Hippocampal formation (tissue), 2 donors: Measurements from ENCODE around the gene CACNA2D1.

Source experiments
- DNase-seq, 2 donors: peaks; one replicate each; lab custom pipeline; 2025; lab: John Stamatoyannopoulos, UW

The CACNA2D1 gene

GRCh38 chr7:82114237-82114636, 329.3 kb downstream of the CACNA2D1 start:
- DNase-seq = no peak

- DNase-seq = no peak
These were observed 333.3 kb downstream of the CACNA2D1 start for GRCh38 chr7:82110146-82110840.

GRCh38 chr7:82109288-82109687, 334.3 kb downstream of the CACNA2D1 start:
- DNase-seq = no peak

GRCh38 chr7:82106201-82106600, 337.4 kb downstream of the CACNA2D1 start:
- DNase-seq = no peak

GRCh38 chr7:82105463-82105862, 338.1 kb downstream of the CACNA2D1 start:
- DNase-seq = no peak

GRCh38 chr7:82098414-82098813, 345.2 kb downstream of the CACNA2D1 start:
- no peak for DNase-seq

GRCh38 chr7:82091126-82091684, 352.4 kb downstream of the CACNA2D1 start:
- no peak for DNase-seq

GRCh38 chr7:82087099-82087498, 356.5 kb downstream of the CACNA2D1 start:
- DNase-seq = no peak

GRCh38 chr7:82085116-82085515, 358.5 kb downstream of the CACNA2D1 start:
- no peak for DNase-seq

GRCh38 chr7:82081644-82082224, 361.8 kb downstream of the CACNA2D1 start:
- DNase-seq = no peak

- DNase-seq = no peak
These were observed 363.2 kb downstream of the CACNA2D1 start for GRCh38 chr7:82080254-82080927.

GRCh38 chr7:82079527-82079926, 364.1 kb downstream of the CACNA2D1 start:
- DNase-seq = no peak

- DNase-seq = no peak
These were observed 364.8 kb downstream of the CACNA2D1 start for GRCh38 chr7:82078807-82079206.

- DNase-seq = no peak
These were observed 372.1 kb downstream of the CACNA2D1 start for GRCh38 chr7:82071468-82071867.

- no peak for DNase-seq
These were observed 375.8 kb downstream of the CACNA2D1 start for GRCh38 chr7:82067628-82068264.

- DNase-seq = no peak
These were observed 386.1 kb downstream of the CACNA2D1 start for GRCh38 chr7:82057476-82057875.

- DNase-seq = no peak
These were observed 387.3 kb downstream of the CACNA2D1 start for GRCh38 chr7:82056282-82056681.

GRCh38 chr7:82054544-82054943, 389.0 kb downstream of the CACNA2D1 start:
- DNase-seq = no peak

GRCh38 chr7:82053453-82054032, 390.0 kb downstream of the CACNA2D1 start:
- no peak for DNase-seq

- peak in 1 of 2 donors; percentile 11 for DNase-seq
These were observed 392.0 kb downstream of the CACNA2D1 start for GRCh38 chr7:82051601-82052000.

- DNase-seq = no peak
These were observed 392.8 kb downstream of the CACNA2D1 start for GRCh38 chr7:82050792-82051191.
